Suprapubic skin (tissue), 4 donors: ENCODE results near the gene ZNF462. TPM values are rescaled to one million over a fixed set of nuclear protein-coding genes. Genes with fewer than 3 reads are reported as not detected.

ENCODE experiments used
- DNase-seq, 2 donors: peaks; one replicate each; pipeline ENCODE4 v3.0.0-alpha.2; 2019; ENCODE audit warnings: low spot score in 2 of 2
- H3K27ac ChIP-seq: fragments of 200-600 bp; sonication (generic); one replicate; pipeline ENCODE4 v1.5.1; 2019
- H3K27me3 ChIP-seq: fragments of 200-600 bp; sonication (generic); one replicate; pipeline ENCODE4 v1.5.1; 2019
- H3K36me3 ChIP-seq: fragments of 200-600 bp; sonication (generic); one replicate; pipeline ENCODE4 v1.5.1; 2019
- H3K4me1 ChIP-seq: fragments of 200-600 bp; sonication (generic); one replicate; pipeline ENCODE4 v1.5.1; 2019
- H3K4me3 ChIP-seq: fragments of 200-600 bp; sonication (generic); one replicate; pipeline ENCODE4 v1.5.1; 2019; ENCODE audit warnings: mild to moderate bottlenecking
- H3K9me3 ChIP-seq: fragments of 200-600 bp; sonication (generic); one replicate; pipeline ENCODE4 v1.5.1; 2019
- EP300 ChIP-seq: sonication (generic); formaldehyde crosslinking; IDR thresholded peaks from one replicate; pipeline ENCODE4 v1.6.1; 2017; ENCODE audit warnings: antibody characterized with exemption
- POLR2A ChIP-seq, 2 donors: fragments of 450-650 bp; IDR thresholded peaks; one replicate each; pipeline ENCODE4 v1.6.1; 2017; ENCODE audit warnings: antibody characterized with exemption in 2 of 2, mild to moderate bottlenecking in 2 of 2, moderate library complexity in 2 of 2
- POLR2AphosphoS5 ChIP-seq, 3 donors: sonication (generic); formaldehyde crosslinking; IDR thresholded peaks; one replicate each; pipeline ENCODE4 v1.6.1; 2017; ENCODE audit warnings: antibody characterized with exemption in 3 of 3
- WGBS: methylation state at CpG from one replicate; pipeline ENCODE4 v1.1.5; 2018; 5-methylcytosine and 5-hydroxymethylcytosine counted together
- total RNA-seq, 4 donors: library from RNA; depleted of rRNA; stranded (reverse); fragments of >200 nt; gene quantifications; one replicate each; pipeline ENCODE4 v1.1.0, GENCODE V29; 2016
- TF ChIP-seq, protein P1 (sequence below), 2 donors: fragments of 200-600 bp in 1 of 2; fragments of 450-650 bp in 1 of 2; sonication (generic) in 1 of 2; IDR thresholded peaks; one replicate each; pipeline ENCODE4 v1.5.1; 2016 to 2019; ENCODE audit warnings: antibody characterized with exemption in 2 of 2, mild to moderate bottlenecking in 1 of 2, moderate library complexity in 1 of 2

ZNF462 gene
- total RNA-seq, 4 donors from 2014 or later = 16.4 to 35.2 (median 29.7) TPM

DNA sequence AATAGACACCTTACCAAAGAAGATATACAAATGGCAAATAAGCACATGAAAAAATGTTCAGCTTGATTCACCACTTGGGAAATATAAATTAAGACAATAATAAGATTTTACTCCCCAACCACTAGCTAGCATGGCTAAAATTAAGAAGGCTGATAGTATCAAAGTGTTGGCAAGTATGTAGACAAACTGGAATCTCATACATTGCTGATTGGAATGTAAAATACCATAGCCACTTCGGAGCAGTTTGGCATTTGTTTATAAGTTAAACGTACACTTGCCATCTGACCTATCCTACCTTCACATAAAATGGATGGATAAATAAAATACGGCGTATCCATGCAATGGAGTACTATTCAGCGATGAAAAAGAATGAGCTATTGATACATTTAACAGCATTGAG is 129.2 kb downstream of the ZNF462 start:
- no peaks in the 10 kb centered on the region for H3K9me3 ChIP-seq
- H3K4me1 ChIP-seq = no peaks in the 10 kb centered on the region
- peaks cover 16% of the 10 kb centered on the region for H3K36me3 ChIP-seq
- 95% methylated on average over 5 of the region's 5 CpGs for WGBS
- TF ChIP-seq POLR2A (IDR thresholded peaks at IDR 0.05) = no peak
- no peak for TF ChIP-seq POLR2AphosphoS5 (IDR thresholded peaks at IDR 0.05)
- no peak for TF ChIP-seq EP300
- TF ChIP-seq, protein P1, sequence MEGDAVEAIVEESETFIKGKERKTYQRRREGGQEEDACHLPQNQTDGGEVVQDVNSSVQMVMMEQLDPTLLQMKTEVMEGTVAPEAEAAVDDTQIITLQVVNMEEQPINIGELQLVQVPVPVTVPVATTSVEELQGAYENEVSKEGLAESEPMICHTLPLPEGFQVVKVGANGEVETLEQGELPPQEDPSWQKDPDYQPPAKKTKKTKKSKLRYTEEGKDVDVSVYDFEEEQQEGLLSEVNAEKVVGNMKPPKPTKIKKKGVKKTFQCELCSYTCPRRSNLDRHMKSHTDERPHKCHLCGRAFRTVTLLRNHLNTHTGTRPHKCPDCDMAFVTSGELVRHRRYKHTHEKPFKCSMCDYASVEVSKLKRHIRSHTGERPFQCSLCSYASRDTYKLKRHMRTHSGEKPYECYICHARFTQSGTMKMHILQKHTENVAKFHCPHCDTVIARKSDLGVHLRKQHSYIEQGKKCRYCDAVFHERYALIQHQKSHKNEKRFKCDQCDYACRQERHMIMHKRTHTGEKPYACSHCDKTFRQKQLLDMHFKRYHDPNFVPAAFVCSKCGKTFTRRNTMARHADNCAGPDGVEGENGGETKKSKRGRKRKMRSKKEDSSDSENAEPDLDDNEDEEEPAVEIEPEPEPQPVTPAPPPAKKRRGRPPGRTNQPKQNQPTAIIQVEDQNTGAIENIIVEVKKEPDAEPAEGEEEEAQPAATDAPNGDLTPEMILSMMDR (IDR thresholded peaks at IDR 0.05) = no peak
- no peak overlapping the region for H3K27ac ChIP-seq
- DNase-seq = no peak
- no peaks in the 10 kb centered on the region for H3K27me3 ChIP-seq
- H3K4me3 ChIP-seq = no peak overlapping the region

DNA sequence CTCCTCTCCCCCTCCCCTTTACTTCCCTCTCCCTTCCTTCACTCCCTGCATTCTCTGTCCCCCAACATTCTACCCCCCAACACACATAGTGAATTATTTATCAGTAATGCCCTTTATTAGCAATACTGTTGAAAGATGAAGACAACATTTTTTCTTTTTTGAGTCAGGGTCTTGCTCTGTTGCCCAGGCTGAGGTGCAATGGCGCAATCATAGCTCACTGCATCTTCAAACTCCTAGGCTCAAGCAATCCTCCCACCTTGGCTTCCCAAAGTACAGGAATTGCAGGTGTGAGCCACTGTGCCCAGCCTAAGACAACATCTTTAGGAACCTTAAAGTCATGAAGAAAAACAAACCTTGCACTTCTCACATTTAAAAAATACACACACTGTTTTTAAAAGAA is 130.6 kb downstream of the ZNF462 start:
- Histone ChIP-seq H3K36me3 (peaks cover 21% of the 10 kb centered on the region), H3K27ac (no peak overlapping the region), H3K27me3 (no peaks in the 10 kb centered on the region), H3K9me3 (no peaks in the 10 kb centered on the region), H3K4me1 (no peaks in the 10 kb centered on the region), H3K4me3 (no peak overlapping the region)
- WGBS = 100% methylated on average over 1 of the region's 1 CpG
- TF ChIP-seq POLR2AphosphoS5 (IDR thresholded peaks at IDR 0.05) (no peak), EP300 (no peak), POLR2A (IDR thresholded peaks at IDR 0.05) (no peak)
- TF ChIP-seq, protein P1 (IDR thresholded peaks at IDR 0.05) = no peak
- DNase-seq = no peak

DNA sequence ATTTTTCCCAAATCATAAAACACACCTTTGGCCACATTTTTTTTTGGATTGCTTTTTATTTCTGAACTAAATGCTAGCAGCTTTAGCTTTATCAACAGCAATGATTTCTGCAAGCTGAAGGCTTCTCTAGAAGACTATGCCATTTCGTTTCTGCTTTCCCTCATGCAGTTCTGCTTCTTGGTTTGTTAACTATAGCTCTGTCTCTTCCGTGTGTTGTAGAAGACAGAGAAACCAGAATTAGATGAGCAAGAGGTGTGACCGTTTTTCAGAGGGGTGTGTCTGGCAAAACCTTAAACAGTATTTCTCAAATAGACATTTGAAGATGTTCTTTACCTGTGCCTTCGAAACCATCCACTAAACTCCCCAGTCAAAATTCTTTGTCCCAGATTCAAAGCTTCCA is 131.5 kb downstream of the ZNF462 start:
- no peak for TF ChIP-seq EP300
- TF ChIP-seq POLR2AphosphoS5 (IDR thresholded peaks at IDR 0.05) = no peak
- TF ChIP-seq POLR2A (IDR thresholded peaks at IDR 0.05) = no peak
- TF ChIP-seq, protein P1 (IDR thresholded peaks at IDR 0.05) = no peak
- WGBS = 66% methylated on average over 4 of the region's 4 CpGs
- H3K9me3 ChIP-seq = no peaks in the 10 kb centered on the region
- H3K36me3 ChIP-seq = peaks cover 20% of the 10 kb centered on the region
- no peak overlapping the region for H3K4me3 ChIP-seq
- H3K27ac ChIP-seq = no peak overlapping the region
- no peak for DNase-seq
- H3K27me3 ChIP-seq = no peaks in the 10 kb centered on the region
- no peaks in the 10 kb centered on the region for H3K4me1 ChIP-seq

DNA sequence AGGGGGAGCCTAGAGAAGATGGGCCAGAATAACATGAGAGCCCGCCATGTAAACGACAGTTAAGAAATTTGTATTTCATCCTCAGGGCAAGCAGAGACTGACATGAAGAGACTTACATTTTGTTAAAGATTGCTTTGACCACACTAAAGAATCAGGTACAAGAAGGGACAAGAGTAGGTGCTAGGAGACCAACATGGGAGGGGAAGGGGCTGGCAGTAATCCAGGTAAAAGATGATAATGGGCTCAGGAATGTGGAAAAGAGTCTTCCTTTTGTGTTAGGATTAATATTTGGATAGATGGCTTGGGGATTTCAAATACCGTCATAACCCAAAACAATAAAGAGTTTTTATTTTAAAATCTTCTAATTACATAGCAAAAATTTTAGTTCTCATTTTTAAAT is 137.3 kb downstream of the ZNF462 start:
- DNase-seq = no peak
- no peaks in the 10 kb centered on the region for H3K27me3 ChIP-seq
- TF ChIP-seq POLR2AphosphoS5 (IDR thresholded peaks at IDR 0.05) = no peak
- TF ChIP-seq POLR2A (IDR thresholded peaks at IDR 0.05) = no peak
- TF ChIP-seq, protein P1 (IDR thresholded peaks at IDR 0.05) = no peak
- TF ChIP-seq EP300 = no peak
- 84% methylated on average over 3 of the region's 3 CpGs for WGBS
- no peak overlapping the region for H3K27ac ChIP-seq
- no peak overlapping the region for H3K4me3 ChIP-seq
- no peaks in the 10 kb centered on the region for H3K9me3 ChIP-seq
- H3K4me1 ChIP-seq = no peaks in the 10 kb centered on the region
- H3K36me3 ChIP-seq = peaks cover 13% of the 10 kb centered on the region

DNA sequence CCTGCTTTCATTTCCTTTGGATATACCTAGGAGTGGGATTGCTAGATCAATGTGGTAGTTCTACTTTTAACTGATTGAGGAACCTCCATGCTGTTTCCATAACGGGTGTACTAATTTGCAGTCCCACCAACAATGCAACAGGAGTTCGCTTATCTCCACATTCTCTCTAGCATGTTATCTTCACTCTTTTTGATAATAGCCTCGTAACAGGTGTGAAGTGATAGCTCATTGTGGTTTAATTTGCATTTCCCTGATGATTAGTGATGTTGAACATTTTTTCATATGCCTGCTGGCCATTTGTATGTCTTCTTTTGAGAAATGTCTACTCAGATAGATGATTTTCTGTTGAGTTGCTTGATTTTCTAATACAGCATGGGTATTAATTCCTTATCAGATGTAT is 142.2 kb downstream of the ZNF462 start:
- TF ChIP-seq POLR2A (IDR thresholded peaks at IDR 0.05) = no peak
- TF ChIP-seq, protein P1 (IDR thresholded peaks at IDR 0.05) = no peak
- TF ChIP-seq EP300 = no peak
- TF ChIP-seq POLR2AphosphoS5 (IDR thresholded peaks at IDR 0.05) = no peak
- no peaks in the 10 kb centered on the region for H3K4me1 ChIP-seq
- H3K4me3 ChIP-seq = no peak overlapping the region
- 95% methylated on average over 3 of the region's 3 CpGs for WGBS
- DNase-seq = no peak
- no peaks in the 10 kb centered on the region for H3K9me3 ChIP-seq
- no peak overlapping the region for H3K27ac ChIP-seq
- no peaks in the 10 kb centered on the region for H3K27me3 ChIP-seq
- H3K36me3 ChIP-seq = peaks cover 11% of the 10 kb centered on the region
